GM19395 (cell line): ENCODE results near the gene POLD1.
"Not testable (repeated sequence)": the region's sequence is repeated elsewhere in the genome, so short reads cannot be mapped to it uniquely, and the experiment has no call there.

Experiments
- ATAC-seq: cut with Tn5 transposase; IDR thresholded peaks from one replicate; pipeline ENCODE4 v1.9.1; 2021; ENCODE audit warnings: mild to moderate bottlenecking, moderate library complexity; ENCODE audit not compliant: unreplicated experiment

The POLD1 gene

DNA sequence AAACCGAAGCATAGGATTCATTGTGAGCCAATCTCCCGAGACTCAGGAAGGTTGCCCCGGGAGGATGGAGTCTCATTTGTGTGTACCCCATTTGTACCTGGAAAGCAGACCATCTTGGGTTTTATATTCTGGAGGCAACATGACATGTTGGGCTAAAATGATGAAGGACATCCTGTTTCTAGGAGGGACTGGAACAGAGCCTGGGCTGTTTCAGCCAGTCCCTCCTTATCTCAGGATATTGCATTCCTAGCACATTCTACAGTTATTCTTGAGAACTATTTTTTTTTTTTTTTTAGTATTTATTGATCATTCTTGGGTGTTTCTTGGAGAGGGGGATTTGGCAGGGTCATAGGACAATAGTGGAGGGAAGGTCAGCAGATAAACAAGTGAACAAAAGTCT is 6.1 kb downstream of the POLD1 start:
- ATAC-seq = not testable (repeated sequence)

- ATAC-seq = not testable (repeated sequence)
Observed at GRCh38 chr19:50390952-50391351, 6.8 kb downstream of the POLD1 start.

GRCh38 chr19:50392759-50393158 is 8.6 kb downstream of the POLD1 start:
- ATAC-seq = no peak

GRCh38 chr19:50393589-50393988 is 9.4 kb downstream of the POLD1 start:
- ATAC-seq = no peak

DNA sequence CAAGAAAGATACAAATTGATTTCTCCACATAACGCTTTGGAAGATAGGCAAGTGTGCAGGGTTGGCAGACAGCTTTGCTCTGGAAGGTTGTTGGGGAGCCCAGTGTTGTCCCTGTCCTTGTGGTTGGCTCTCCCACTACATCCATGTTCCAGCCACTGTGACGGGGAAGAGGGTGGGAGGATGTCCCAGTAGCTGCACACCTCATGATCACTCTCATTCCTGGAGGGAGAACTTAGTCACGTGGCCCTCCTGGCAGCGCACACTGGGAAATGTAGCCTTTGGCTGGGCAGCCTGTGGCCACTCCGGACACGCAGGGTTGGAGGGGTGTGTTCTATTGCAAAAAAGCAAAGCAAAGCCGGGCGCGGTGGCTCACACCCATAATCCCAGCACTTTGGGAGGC is 9.9 kb downstream of the POLD1 start:
- ATAC-seq = no peak

GRCh38 chr19:50398675-50399367 is 14.7 kb downstream of the POLD1 start:
- ATAC-seq = no peak

GRCh38 chr19:50399368-50399745 is 15.2 kb downstream of the POLD1 start:
- ATAC-seq = no peak

GRCh38 chr19:50401605-50402450 is 17.7 kb downstream of the POLD1 start:
- no peak for ATAC-seq

GRCh38 chr19:50402544-50403301 is 18.6 kb downstream of the POLD1 start:
- ATAC-seq = no peak

- ATAC-seq = no peak
Observed at GRCh38 chr19:50406156-50406820, 22.1 kb downstream of the POLD1 start.

- ATAC-seq = no peak
Observed at GRCh38 chr19:50406829-50407228, 22.7 kb downstream of the POLD1 start.

- no peak for ATAC-seq
Observed at GRCh38 chr19:50409347-50409746, 25.2 kb downstream of the POLD1 start.

DNA sequence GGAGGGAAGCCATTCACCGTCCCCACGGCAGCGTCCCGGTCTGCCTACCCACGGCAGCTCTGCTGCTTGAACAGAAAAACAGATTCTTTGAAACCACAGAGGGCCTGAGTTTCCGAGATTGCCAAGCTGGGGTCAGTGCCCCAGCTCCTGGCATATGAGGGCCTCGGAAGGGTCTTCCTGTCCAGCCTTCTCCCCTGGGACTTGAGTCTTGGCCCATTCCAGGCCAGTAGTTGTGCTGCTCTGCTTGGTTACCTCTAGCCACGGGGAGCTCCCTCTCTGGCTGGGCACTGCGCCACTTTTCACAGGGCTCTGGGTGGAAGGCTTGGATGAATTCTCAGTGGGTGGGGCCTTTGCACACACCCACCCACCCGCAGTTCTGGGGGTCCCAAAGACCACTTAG is 26.0 kb downstream of the POLD1 start:
- no peak for ATAC-seq

DNA sequence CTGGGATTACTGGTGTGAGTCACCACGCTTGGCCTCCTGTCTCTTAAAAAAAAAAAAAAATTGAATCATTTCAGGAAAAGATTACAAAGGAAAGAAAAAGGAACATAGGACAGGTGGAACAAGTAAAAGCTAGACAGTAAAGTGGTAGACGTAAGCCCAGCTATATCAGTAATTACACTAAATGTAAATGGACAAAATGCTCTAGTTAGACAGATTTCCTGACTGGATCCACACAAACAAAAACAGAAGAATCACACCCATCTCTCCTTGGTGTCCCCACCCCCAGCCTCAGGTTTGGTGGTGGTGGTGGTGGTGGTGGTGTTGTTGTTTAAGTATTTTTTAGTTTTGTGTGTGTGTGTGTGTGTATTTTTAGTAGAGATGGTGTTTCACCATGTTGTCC is 28.3 kb downstream of the POLD1 start:
- ATAC-seq = no peak

GRCh38 chr19:50413096-50413495 is 28.9 kb downstream of the POLD1 start:
- no peak for ATAC-seq

DNA sequence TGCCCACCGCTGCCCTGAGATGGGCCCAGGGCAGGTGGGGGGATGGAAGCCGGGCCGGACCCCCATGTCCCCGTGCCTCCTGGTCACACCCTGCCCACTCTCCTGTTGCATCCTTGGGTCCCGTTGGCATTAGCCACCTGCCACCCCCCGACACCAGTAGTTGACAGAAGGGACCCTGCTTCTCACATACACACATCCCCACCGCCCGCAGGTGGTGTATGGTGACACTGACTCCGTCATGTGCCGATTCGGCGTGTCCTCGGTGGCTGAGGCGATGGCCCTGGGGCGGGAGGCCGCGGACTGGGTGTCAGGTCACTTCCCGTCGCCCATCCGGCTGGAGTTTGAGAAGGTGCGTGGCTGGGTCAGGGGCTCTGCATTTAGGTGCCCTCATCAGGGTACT is 29.4 kb downstream of the POLD1 start:
- no peak for ATAC-seq

DNA sequence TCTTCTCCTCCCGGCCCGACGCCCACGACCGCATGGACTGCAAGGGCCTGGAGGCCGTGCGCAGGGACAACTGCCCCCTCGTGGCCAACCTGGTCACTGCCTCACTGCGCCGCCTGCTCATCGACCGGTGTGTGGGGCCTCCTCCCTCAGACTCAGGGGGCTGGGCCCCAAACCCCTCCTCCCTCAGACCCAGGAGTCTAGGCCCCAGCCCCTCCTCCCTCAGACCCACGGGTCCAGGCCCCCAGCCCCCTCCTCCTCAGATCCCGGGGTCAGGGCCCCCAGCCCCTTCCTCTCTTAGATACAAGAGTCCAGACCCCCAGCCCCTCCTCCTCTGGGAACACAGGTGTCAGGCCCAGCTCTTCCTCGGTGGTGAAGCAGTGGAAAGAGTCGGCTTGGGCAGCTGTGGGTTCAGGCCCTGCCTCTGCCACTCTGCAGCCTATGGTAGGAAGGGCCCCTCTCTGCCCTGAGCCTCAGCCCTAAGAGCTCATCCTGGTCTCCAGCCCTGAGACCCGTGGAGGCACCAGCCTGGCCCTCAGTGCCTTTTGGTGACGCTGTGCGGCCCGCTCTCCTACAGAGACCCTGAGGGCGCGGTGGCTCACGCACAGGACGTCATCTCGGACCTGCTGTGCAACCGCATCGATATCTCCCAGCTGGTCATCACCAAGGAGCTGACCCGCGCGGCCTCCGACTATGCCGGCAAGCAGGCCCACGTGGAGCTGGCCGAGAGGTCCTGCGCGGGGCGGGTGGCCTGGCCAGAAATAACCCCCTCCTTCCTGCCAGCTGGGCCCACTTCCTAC is 30.9 kb downstream of the POLD1 start:
- no peak for ATAC-seq

GRCh38 chr19:50415661-50416033 is 31.5 kb downstream of the POLD1 start:
- ATAC-seq = no peak

- ATAC-seq = no peak
Observed at GRCh38 chr19:50416034-50416977, 32.2 kb downstream of the POLD1 start.
